GM18505 (cell line): ENCODE results near the gene MORF4L1.

Source experiments
- ATAC-seq: cut with Tn5 transposase; IDR thresholded peaks from one replicate; pipeline ENCODE4 v1.9.1; 2021; ENCODE audit not compliant: unreplicated experiment
- POLR2A ChIP-seq: IDR thresholded peaks from 4 replicates; pipeline ENCODE4 v1.6.1; 2011; ENCODE audit warnings: borderline replicate concordance; ENCODE audit not compliant: insufficient read depth, insufficient read length; ENCODE audit errors: extremely low read depth

Gene MORF4L1

GRCh38 chr15:78930577-78931388, 58.1 kb downstream of the MORF4L1 start:
- TF ChIP-seq POLR2A = no peak
- no peak for ATAC-seq

DNA sequence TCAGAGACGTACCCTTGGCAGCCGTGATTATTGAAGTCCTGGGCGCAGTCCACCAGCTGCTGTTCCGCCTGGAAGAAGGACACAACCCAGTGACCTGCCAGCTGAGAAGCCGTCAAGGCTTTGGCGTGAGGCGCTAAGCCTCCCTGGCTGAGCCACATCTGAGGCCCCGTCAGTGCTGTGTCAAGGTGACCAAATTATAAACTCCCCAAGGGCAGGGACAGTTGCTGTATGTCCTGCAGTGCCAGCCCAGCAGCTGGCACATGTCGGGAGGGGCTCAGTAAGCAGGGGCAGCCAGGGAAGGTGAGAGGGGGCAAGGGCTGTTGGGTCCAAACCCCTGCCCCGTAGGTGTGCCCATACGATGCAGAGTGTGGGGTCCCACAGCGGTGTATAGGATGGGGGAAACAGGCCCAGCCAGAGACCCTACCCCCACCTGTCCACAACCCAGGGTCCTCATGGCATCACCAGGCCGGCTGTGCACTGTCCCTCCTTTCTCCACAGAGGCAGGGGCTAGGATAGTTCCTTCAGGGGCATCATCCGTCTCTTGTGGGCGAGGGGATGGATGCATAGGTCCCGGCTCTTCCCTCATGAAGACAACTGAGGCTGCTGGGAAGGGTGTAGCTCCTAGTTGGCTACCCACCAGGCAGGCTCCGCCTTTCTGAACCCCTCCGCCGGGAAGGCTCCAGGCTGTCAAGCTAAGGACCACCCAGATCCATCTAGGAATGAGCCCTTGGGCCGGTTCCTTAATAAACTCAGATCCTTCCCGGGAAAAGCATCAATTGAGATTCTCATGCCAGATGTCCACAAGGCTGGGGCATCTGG, 59.0 kb downstream of the MORF4L1 start:
- peak; percentile 48 for TF ChIP-seq POLR2A
- ATAC-seq = no peak

DNA sequence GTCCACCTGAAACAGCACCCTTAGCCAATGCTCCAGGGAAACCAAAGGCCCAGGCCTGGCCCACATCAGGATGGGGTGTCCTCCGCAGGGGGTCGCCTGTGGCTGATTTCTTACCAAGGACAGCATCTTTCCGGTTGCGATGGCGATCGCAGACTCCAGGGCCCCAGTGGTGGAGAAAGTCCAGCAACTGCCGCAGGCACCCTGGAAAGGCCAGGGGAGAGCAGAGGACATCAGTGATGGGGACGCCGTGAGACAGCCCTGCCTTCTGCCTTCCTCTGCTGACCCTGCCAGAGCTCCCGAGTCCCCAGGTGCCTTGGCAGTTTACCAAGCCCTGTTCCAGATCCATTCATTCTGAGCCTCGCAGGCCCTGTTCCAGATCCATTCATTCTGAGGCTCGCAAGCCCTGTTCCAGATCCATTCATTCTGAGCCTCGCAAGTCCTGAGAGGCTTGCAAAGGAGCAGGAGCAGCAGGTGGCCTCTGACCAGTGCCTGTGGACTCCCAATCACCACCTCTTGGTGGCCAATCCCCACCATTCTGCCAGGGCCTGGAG, 59.6 kb downstream of the MORF4L1 start:
- ATAC-seq = no peak
- TF ChIP-seq POLR2A = peak; percentile 12

DNA sequence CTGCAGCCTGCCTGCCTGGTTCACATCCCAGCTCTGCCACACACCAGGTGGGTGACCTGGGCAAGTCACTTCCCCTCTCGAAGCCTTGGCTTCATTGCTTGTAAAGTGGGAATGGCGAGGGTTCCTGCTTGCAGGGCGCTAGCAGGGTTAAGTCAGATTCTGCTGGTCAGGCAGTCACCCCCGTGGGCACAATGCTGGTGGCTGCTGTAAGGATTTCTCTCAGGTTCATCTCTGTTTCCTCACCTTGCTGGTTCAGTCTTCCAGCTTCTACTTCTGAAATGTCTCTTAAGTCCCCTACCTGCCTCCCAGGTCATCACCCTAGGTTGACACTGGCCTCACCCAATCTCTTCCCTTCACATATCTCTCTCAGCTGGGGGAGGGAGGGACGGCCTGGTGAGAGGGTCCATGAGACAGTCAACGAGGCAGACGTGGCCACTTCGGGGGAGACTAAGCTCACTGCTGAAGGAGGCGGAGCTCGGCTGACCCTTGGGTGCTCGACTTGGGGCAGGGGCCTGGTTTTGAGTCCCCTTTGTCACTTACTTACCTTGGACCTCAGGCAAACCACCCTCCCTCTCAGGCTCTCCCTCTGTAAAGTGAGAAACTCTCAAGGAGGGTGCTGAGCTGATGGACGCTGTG, 60.6 kb downstream of the MORF4L1 start:
- no peak for ATAC-seq
- no peak for TF ChIP-seq POLR2A

DNA sequence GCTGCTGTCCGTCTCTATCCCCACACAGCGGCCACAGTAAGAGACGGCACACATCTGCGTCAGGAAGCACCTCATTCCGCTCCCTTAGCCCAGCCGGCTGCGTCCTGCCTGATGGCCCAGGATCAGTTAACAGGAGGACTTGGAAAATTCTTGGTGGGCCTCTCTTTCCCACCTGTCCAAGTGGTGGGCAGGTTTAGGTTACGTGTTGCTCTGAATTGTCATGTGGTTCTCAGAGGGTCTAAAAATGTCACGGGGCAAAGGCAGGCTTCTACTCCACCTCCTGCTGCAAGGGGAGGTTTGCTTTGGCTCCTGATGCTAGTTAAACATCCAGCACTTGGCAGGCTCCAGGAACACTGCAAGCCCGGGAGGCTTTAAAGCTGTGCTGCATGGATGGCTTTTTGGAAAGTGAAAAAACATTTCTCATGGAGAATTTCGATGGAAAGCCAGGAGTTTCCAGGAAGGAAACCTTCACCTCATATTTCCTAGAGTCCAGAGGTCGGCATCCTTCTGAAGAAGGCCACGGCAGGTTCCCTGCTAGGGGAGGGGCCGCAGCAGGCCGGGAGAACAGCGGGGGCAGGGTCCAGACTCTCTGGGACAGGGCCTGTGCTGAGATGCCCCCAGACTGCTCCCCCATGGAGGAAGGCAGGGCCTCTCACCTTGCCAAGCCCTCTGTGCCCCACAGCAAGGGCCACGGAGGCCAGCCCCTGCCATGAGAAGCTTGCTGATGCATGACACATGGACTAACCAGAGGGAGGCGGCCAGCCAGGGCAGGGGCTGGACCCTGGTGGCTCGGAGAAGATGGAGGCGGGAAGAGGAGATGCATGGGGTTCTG, 61.3 kb downstream of the MORF4L1 start:
- no peak for TF ChIP-seq POLR2A
- ATAC-seq = no peak

DNA sequence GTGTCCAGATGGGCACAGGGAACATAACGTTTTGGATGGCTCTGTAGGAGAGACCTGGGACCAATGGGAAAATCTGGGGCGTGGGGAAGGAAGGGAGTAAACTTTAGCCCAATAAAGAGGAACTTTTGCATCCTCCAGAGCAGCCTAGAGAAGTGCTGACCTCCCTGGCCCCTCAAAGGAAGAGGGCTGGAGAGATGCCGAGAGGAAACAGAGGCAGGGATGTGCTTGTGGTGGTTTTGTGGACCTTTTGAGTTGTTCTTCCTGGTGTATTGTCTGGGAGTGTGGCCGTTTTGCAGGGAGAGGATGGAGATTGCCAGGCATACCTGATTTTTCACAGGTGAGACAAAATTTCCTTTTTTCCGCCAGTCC, 61.9 kb downstream of the MORF4L1 start:
- TF ChIP-seq POLR2A = no peak
- no peak for ATAC-seq

DNA sequence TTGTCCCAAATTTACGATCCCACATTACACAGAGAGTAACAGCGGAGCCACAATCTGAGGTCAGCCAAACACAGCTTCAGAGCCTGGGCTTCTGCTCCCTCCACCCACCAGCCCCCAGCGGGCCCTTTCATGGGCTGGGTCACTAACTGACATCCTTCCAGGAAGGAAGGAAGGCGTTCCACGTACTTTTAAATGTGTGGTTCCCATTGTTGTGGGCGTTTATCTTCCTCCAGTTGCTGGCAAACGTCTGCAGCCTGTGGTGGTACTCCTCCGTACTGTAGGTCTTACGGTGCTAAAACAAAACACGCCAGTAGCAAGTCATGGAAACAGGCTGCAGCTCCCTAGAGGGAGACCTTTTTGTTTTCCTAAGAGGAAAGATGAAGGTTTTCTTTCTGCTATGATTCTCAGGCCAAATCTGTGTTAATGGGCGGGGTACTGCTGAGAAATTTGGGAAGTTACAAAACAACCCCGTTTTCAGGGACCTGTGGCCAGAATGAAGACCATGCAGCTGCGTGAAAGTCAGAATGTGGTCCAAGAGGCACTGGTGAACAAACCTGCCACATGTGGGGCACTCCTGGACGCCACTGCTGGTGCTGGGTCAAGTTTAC, 64.5 kb downstream of the MORF4L1 start:
- no peak for ATAC-seq
- no peak for TF ChIP-seq POLR2A

GRCh38 chr15:78938658-78939488, 66.2 kb downstream of the MORF4L1 start:
- peak; percentile 59 for ATAC-seq
- TF ChIP-seq POLR2A = peak; percentile 43

- TF ChIP-seq POLR2A = no peak
Measured at GRCh38 chr15:78942741-78943140, 70.1 kb downstream of the MORF4L1 start.

GRCh38 chr15:78943692-78944091, 71.0 kb downstream of the MORF4L1 start:
- ATAC-seq = no peak
- TF ChIP-seq POLR2A = no peak

More at GRCh38 chr15:78942741-78943140, 70.1 kb downstream of the MORF4L1 start:
- ATAC-seq = no peak

- TF ChIP-seq POLR2A = no peak
- ATAC-seq = peak; percentile 21
Measured at GRCh38 chr15:78944202-78944625, 71.5 kb downstream of the MORF4L1 start.
